ENCODE results near the gene PLA2G10. TPM values are rescaled to one million over a fixed set of nuclear protein-coding genes. Genes with fewer than 3 reads are reported as not detected.
A peak's percentile ranks its signal among the peaks of the same experiment; 100 is the strongest.

Gene PLA2G10
- total RNA-seq, 5 donors from 2014 or later (not counting 1 experiment from before 2014, with no cell fraction given): 0.29 TPM; not detected in 4

GRCh38 chr16:14678748-14679497, 15.2 kb downstream of the PLA2G10 start:
- peaks cover 0 to 3% (median 2%) of the 10 kb centered on the region in 3 donors for H3K4me1 Mint-ChIP-seq
- no peak overlapping the region for H3K4me3 ChIP-seq (ENCODE audit: control insufficient read depth in 1 of 2, extremely low read depth in 1 of 2, low read length in 1 of 2)
- no peak overlapping the region for H3K27ac Mint-ChIP-seq
- no peaks in the 10 kb centered on the region for H3K36me3 ChIP-seq (ENCODE audit: control insufficient read depth in 2 of 2, extremely low read depth in 1 of 2, insufficient read depth in 1 of 2, low read length in 1 of 2)
- H3K4me1 ChIP-seq (ENCODE audit: control insufficient read depth in 1 of 2, extremely low read depth in 1 of 2, insufficient read depth in 2 of 2, low read length in 2 of 2): no peaks in the 10 kb centered on the region
- 81% methylated on average over 7 of the region's 11 CpGs for WGBS (ENCODE audit: insufficient coverage)
- ATAC-seq (replicated peaks in 1 of 4): no peak
- H3K36me3 Mint-ChIP-seq: no peaks in the 10 kb centered on the region
- POLR2A ChIA-PET: no interaction called here
- H3K9me3 Mint-ChIP-seq: no peaks in the 10 kb centered on the region
- H3K27me3 ChIP-seq (replicated peaks in 1 of 2; ENCODE audit: control insufficient read depth in 2 of 2, extremely low read depth in 1 of 2, insufficient read depth in 2 of 2, low read length in 1 of 2): peaks cover 0 to 15% of the 10 kb centered on the region in 2 experiments
- H3K4me3 Mint-ChIP-seq: no peak overlapping the region
- H3K27ac ChIP-seq (ENCODE audit: low read length): no peak overlapping the region
- H3K9me3 ChIP-seq: no peaks in the 10 kb centered on the region
- peaks cover 4 to 16% of the 10 kb centered on the region in 2 donors for H3K27me3 Mint-ChIP-seq
- CTCF ChIA-PET: no interaction called here
- DNase-seq: no peak

- H3K27ac Mint-ChIP-seq: no peak overlapping the region
- Histone ChIP-seq H3K27ac (ENCODE audit: low read length) (no peak overlapping the region), H3K27me3 (replicated peaks in 1 of 2; ENCODE audit: control insufficient read depth in 2 of 2, extremely low read depth in 1 of 2, insufficient read depth in 2 of 2, low read length in 1 of 2) (peaks cover 0 to 15% of the 10 kb centered on the region in 2 experiments), H3K9me3 (no peaks in the 10 kb centered on the region), H3K4me1 (ENCODE audit: control insufficient read depth in 1 of 2, extremely low read depth in 1 of 2, insufficient read depth in 2 of 2, low read length in 2 of 2) (peaks cover 0 to 4% of the 10 kb centered on the region in 2 experiments), H3K36me3 (ENCODE audit: control insufficient read depth in 2 of 2, extremely low read depth in 1 of 2, insufficient read depth in 1 of 2, low read length in 1 of 2) (no peaks in the 10 kb centered on the region), H3K4me3 (ENCODE audit: control insufficient read depth in 1 of 2, extremely low read depth in 1 of 2, low read length in 1 of 2) (no peak overlapping the region)
- ChIA-PET CTCF (no interaction called here), POLR2A (no interaction called here)
- DNase-seq (no peak), ATAC-seq (replicated peaks in 1 of 4) (no peak)
- H3K36me3 Mint-ChIP-seq: no peaks in the 10 kb centered on the region
- H3K4me1 Mint-ChIP-seq: peaks cover 1 to 9% (median 7%) of the 10 kb centered on the region in 3 donors
- 100% methylated on average over 2 of the region's 5 CpGs for WGBS (ENCODE audit: insufficient coverage)
- no peak overlapping the region for H3K4me3 Mint-ChIP-seq
- H3K9me3 Mint-ChIP-seq: peaks cover 0 to under 1% (median 0%) of the 10 kb centered on the region in 3 donors
- H3K27me3 Mint-ChIP-seq: peaks cover 4 to 16% of the 10 kb centered on the region in 2 donors
Measured at GRCh38 chr16:14677627-14678026, 16.5 kb downstream of the PLA2G10 start.

- Mint-ChIP-seq H3K27ac (no peak overlapping the region), H3K36me3 (no peaks in the 10 kb centered on the region), H3K9me3 (peaks cover 0 to 4% (median 0%) of the 10 kb centered on the region in 3 donors), H3K27me3 (peaks cover 4 to 16% of the 10 kb centered on the region in 2 donors), H3K4me3 (no peak overlapping the region), H3K4me1 (peaks cover 5 to 14% (median 13%) of the 10 kb centered on the region in 3 donors)
- CTCF ChIA-PET: interaction anchor here in 1 of 2 donors (0.6 kb wide), 1 partner anchor 8 kb away, joined by 4 read pairs; no protein-coding TSS in a partner anchor
- Histone ChIP-seq H3K9me3 (no peaks in the 10 kb centered on the region), H3K4me1 (ENCODE audit: control insufficient read depth in 1 of 2, extremely low read depth in 1 of 2, insufficient read depth in 2 of 2, low read length in 2 of 2) (peaks cover 0 to 4% of the 10 kb centered on the region in 2 experiments), H3K4me3 (ENCODE audit: control insufficient read depth in 1 of 2, extremely low read depth in 1 of 2, low read length in 1 of 2) (no peak overlapping the region), H3K27ac (ENCODE audit: low read length) (no peak overlapping the region), H3K36me3 (ENCODE audit: control insufficient read depth in 2 of 2, extremely low read depth in 1 of 2, insufficient read depth in 1 of 2, low read length in 1 of 2) (no peaks in the 10 kb centered on the region), H3K27me3 (replicated peaks in 1 of 2; ENCODE audit: control insufficient read depth in 2 of 2, extremely low read depth in 1 of 2, insufficient read depth in 2 of 2, low read length in 1 of 2) (peaks cover 0 to 15% of the 10 kb centered on the region in 2 experiments)
- no peak for DNase-seq
- no CpG with 5 or more reads among the region's 3 CpGs for WGBS (ENCODE audit: insufficient coverage)
- POLR2A ChIA-PET: no interaction called here
- no peak for ATAC-seq (replicated peaks in 1 of 4)
Measured at GRCh38 chr16:14676633-14677032, 17.5 kb downstream of the PLA2G10 start.

- no peaks in the 10 kb centered on the region for H3K27me3 ChIP-seq (replicated peaks in 1 of 2; ENCODE audit: control insufficient read depth in 2 of 2, extremely low read depth in 1 of 2, insufficient read depth in 2 of 2, low read length in 1 of 2)
- peaks cover 5 to 14% (median 13%) of the 10 kb centered on the region in 3 donors for H3K4me1 Mint-ChIP-seq
- H3K36me3 ChIP-seq (ENCODE audit: control insufficient read depth in 2 of 2, extremely low read depth in 1 of 2, insufficient read depth in 1 of 2, low read length in 1 of 2): peaks cover 5 to 12% of the 10 kb centered on the region in 2 donors
- peaks cover 0 to 4% of the 10 kb centered on the region in 2 experiments for H3K4me1 ChIP-seq (ENCODE audit: control insufficient read depth in 1 of 2, extremely low read depth in 1 of 2, insufficient read depth in 2 of 2, low read length in 2 of 2)
- ChIA-PET CTCF (no interaction called here), POLR2A (no interaction called here)
- ATAC-seq (replicated peaks in 1 of 4): peak in 1 of 4 experiments; percentile 17
- no peak overlapping the region for H3K4me3 ChIP-seq (ENCODE audit: control insufficient read depth in 1 of 2, extremely low read depth in 1 of 2, low read length in 1 of 2)
- H3K9me3 ChIP-seq: no peaks in the 10 kb centered on the region
- peak overlapping the region in 1 of 2 donors; percentile 37 for H3K27ac Mint-ChIP-seq
- H3K27ac ChIP-seq (ENCODE audit: low read length): no peak overlapping the region
- H3K9me3 Mint-ChIP-seq: peaks cover 0 to 4% (median 0%) of the 10 kb centered on the region in 3 donors
- peaks cover 12% of the 10 kb centered on the region for H3K36me3 Mint-ChIP-seq
- H3K27me3 Mint-ChIP-seq: no peaks in the 10 kb centered on the region
- no peak for DNase-seq
- 73% methylated on average over 4 of the region's 7 CpGs for WGBS (ENCODE audit: insufficient coverage)
- H3K4me3 Mint-ChIP-seq: no peak overlapping the region
Measured at GRCh38 chr16:14672403-14672971, 21.6 kb downstream of the PLA2G10 start.

GRCh38 chr16:14669776-14670175, 24.3 kb downstream of the PLA2G10 start:
- H3K9me3 Mint-ChIP-seq: peaks cover 0 to 4% (median 0%) of the 10 kb centered on the region in 3 donors
- no peak overlapping the region for H3K27ac Mint-ChIP-seq
- no peak for DNase-seq
- WGBS (ENCODE audit: insufficient coverage): no CpG with 5 or more reads among the region's 4 CpGs
- H3K9me3 ChIP-seq: no peaks in the 10 kb centered on the region
- H3K36me3 Mint-ChIP-seq: peaks cover 34% of the 10 kb centered on the region
- H3K27me3 Mint-ChIP-seq: no peaks in the 10 kb centered on the region
- H3K36me3 ChIP-seq (ENCODE audit: control insufficient read depth in 2 of 2, extremely low read depth in 1 of 2, insufficient read depth in 1 of 2, low read length in 1 of 2): peaks cover 9 to 38% of the 10 kb centered on the region in 2 donors
- peaks cover 5 to 14% (median 13%) of the 10 kb centered on the region in 3 donors for H3K4me1 Mint-ChIP-seq
- CTCF ChIA-PET: no interaction called here
- POLR2A ChIA-PET: no interaction called here
- H3K4me1 ChIP-seq (ENCODE audit: control insufficient read depth in 1 of 2, extremely low read depth in 1 of 2, insufficient read depth in 2 of 2, low read length in 2 of 2): peaks cover 0 to 4% of the 10 kb centered on the region in 2 experiments
- no peaks in the 10 kb centered on the region for H3K27me3 ChIP-seq (replicated peaks in 1 of 2; ENCODE audit: control insufficient read depth in 2 of 2, extremely low read depth in 1 of 2, insufficient read depth in 2 of 2, low read length in 1 of 2)
- H3K27ac ChIP-seq (ENCODE audit: low read length): no peak overlapping the region
- no peak overlapping the region for H3K4me3 ChIP-seq (ENCODE audit: control insufficient read depth in 1 of 2, extremely low read depth in 1 of 2, low read length in 1 of 2)
- no peak for ATAC-seq (replicated peaks in 1 of 4)
- H3K4me3 Mint-ChIP-seq: no peak overlapping the region

GRCh38 chr16:14668556-14669223, 25.4 kb downstream of the PLA2G10 start:
- no peak overlapping the region for H3K27ac Mint-ChIP-seq

More at GRCh38 chr16:14668556-14669223, 25.4 kb downstream of the PLA2G10 start:
- H3K27me3 ChIP-seq (replicated peaks in 1 of 2; ENCODE audit: control insufficient read depth in 2 of 2, extremely low read depth in 1 of 2, insufficient read depth in 2 of 2, low read length in 1 of 2): no peaks in the 10 kb centered on the region
- H3K36me3 ChIP-seq (ENCODE audit: control insufficient read depth in 2 of 2, extremely low read depth in 1 of 2, insufficient read depth in 1 of 2, low read length in 1 of 2): peaks cover 11 to 49% of the 10 kb centered on the region in 2 donors
- no peak overlapping the region for H3K4me3 ChIP-seq (ENCODE audit: control insufficient read depth in 1 of 2, extremely low read depth in 1 of 2, low read length in 1 of 2)
- Mint-ChIP-seq H3K36me3 (peaks cover 38% of the 10 kb centered on the region), H3K9me3 (peaks cover 0 to 4% (median 0%) of the 10 kb centered on the region in 3 donors), H3K27me3 (no peaks in the 10 kb centered on the region), H3K4me1 (peaks cover 5 to 9% (median 9%) of the 10 kb centered on the region in 3 donors), H3K4me3 (no peak overlapping the region)
- ChIA-PET POLR2A (no interaction called here), CTCF (interaction anchor here (0.7 kb wide), 2 partner anchors 8 to 720 kb away, joined by 4 to 5 read pairs; no protein-coding TSS in a partner anchor)
- peaks cover 0 to 4% of the 10 kb centered on the region in 2 experiments for H3K4me1 ChIP-seq (ENCODE audit: control insufficient read depth in 1 of 2, extremely low read depth in 1 of 2, insufficient read depth in 2 of 2, low read length in 2 of 2)
- ATAC-seq (replicated peaks in 1 of 4) (no peak), DNase-seq (no peak)
- WGBS (ENCODE audit: insufficient coverage): no CpG with 5 or more reads among the region's 7 CpGs
- no peaks in the 10 kb centered on the region for H3K9me3 ChIP-seq
- H3K27ac ChIP-seq (ENCODE audit: low read length): no peak overlapping the region
